Astrocyte of the cerebellum (primary cell): ENCODE data around the gene ZAP70.

Experiments
- DNase-seq: peaks from one replicate; pipeline ENCODE4 v3.0.0-alpha.2; 2011; ENCODE audit warnings: low read depth
- H3K4me3 ChIP-seq: 2 replicates; pipeline ENCODE4 v1.5.1; 2011; ENCODE audit warnings: mild to moderate bottlenecking, low read depth, low read length, moderate library complexity
- CTCF ChIP-seq: IDR thresholded peaks from 2 replicates; pipeline ENCODE4 v1.5.1; 2012; ENCODE audit warnings: low read length, low read depth, moderate library complexity, mild to moderate bottlenecking; ENCODE audit errors: missing control alignments
- in situ Hi-C: cut with HindIII; loops from 2 replicates; pipeline ENCODE4 v1.10.0; 2017; ENCODE audit warnings: low sequenced_read_pairs

Gene ZAP70

DNA sequence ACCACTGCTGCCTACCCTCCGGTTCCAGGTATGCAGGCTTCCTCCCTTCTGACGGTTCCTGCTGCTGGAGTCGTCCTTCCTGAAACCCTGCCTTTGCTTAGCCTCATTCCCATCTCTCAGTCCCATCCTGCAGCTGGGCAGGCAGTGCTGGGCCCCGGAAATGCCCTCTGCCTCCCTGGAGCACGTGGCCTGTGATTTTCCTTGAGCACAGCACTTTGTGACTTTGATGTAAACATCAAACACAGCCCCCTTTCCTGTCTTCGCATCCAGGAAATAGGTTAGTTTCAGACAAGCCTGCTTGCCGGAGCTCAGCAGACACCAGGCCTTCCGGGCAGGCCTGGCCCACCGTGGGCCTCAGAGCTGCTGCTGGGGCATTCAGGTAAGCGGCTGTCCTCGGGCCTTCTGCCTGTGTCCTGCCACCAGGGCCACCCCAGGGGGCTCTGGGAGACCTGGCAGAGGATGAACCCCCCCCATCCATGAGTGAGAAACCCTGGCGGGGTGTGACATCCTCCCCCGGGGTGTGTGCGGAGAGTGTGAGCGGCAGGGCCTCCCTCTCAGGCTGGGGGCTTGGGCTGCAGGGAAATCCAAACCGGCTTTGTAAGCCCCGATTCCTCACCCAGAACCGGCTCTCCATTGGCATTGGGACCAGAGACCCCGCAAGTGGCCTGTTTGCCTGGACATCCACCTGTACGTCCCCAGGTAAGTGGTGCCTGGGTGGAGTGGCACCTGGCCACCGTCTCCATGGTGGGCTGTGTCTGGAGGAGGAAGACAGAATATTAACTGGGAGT, at the start of gene ZAP70:
TSS of gene ZAP70 (plus strand) at position 281 of the 788 bp plus-strand sequence. CDS start 10,461 bp downstream, outside the sequence.
- DNase-seq, result no peak
- no peak within 1 kb of the TSS for H3K4me3 ChIP-seq
- in situ Hi-C loops, result no loop called here
- TF ChIP-seq CTCF, result no peak

DNA sequence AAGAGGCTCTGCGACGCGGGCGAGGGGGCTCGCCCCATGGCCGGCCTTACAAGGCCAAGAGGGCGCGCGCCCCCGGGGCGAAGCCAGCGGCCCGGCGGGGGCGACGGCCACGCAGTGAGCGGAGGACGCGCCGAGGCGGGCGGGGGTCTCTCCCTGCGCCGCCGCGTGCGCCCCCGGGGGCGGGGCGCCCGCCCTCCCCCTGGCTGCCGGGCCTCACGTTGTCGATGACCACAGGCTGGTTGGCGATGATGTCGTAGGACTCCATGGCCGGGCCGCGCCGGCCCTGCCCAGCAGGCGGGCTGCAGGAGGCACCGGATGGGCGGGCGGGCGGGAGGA, 49.8 kb upstream of the ZAP70 start:
- peak overlapping the region; percentile 70 for H3K4me3 ChIP-seq
- DNase-seq, result no peak
- in situ Hi-C loops, result no loop called here
- TF ChIP-seq CTCF, result no peak

GRCh38 chr2:97663962-97664635, 49.3 kb upstream of the ZAP70 start, which contains the start of gene ACTR1B:
Gene ACTR1B (minus strand): TSS chr2:97664044. CDS start chr2:97663890, 154 bp downstream.
- peak within 1 kb of the TSS; percentile 70 for H3K4me3 ChIP-seq
- peak; percentile 96 for DNase-seq

GRCh38 chr2:97664636-97664970, 48.8 kb upstream of the ZAP70 start:
- peak overlapping the region; percentile 70 for H3K4me3 ChIP-seq
- DNase-seq, result no peak
- in situ Hi-C loops, result no loop called here
- no peak for TF ChIP-seq CTCF

More at GRCh38 chr2:97663962-97664635, 49.3 kb upstream of the ZAP70 start, which contains the start of gene ACTR1B:
- in situ Hi-C loops, result no loop called here
- TF ChIP-seq CTCF, result peak; percentile 72

DNA sequence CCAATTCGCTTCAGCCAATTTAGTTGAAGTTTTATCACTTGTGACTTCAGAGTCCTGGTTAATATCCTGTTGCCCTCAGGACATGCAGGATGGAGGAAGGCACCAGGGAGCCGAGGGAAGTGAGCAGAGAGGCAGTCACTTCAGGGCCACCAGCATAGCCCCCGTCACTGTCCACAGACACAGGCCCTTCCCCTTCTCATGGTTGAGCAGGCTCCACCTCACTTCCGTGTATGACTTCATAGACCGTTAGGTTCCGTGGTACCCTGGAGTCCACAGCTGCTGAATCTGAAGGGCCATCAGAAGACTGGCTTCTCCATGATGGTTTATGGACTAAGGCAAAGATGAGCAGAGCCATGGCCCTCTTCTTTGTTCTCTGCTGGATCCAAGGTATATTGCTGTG, 43.9 kb upstream of the ZAP70 start, which contains the start of gene C2orf92:
TSS of gene C2orf92 (plus strand) at position 266 of the 400 bp plus-strand sequence. CDS start at position 342, 76 bp downstream.
- TF ChIP-seq CTCF, result no peak
- in situ Hi-C loops, result no loop called here
- DNase-seq, result no peak
- H3K4me3 ChIP-seq, result no peak within 1 kb of the TSS

DNA sequence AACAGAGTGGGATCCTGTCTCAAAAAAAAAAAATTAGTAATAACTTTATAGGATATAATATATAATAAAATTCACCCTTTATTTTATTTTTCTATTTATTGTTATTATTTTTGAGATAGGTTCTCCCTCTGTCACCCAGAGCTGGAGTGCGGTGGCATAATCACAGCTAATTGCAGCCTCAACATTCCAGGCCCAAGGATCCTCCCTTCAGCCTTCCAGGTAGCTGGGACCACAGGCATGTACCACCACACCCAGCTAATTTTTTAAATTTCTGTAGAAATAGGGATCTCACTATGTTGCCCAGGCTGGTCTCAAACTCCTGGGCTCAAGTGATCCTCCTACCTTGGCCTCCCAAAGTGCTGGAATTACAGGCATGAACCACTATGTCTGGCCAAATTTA, 42.9 kb upstream of the ZAP70 start:
- TF ChIP-seq CTCF, result no peak
- in situ Hi-C loops, result no loop called here

More for the DNA sequence above, 42.9 kb upstream of the ZAP70 start:
- no peak overlapping the region for H3K4me3 ChIP-seq
- DNase-seq, result no peak
